ENCODE data around the gene DAAM2.

DNA sequence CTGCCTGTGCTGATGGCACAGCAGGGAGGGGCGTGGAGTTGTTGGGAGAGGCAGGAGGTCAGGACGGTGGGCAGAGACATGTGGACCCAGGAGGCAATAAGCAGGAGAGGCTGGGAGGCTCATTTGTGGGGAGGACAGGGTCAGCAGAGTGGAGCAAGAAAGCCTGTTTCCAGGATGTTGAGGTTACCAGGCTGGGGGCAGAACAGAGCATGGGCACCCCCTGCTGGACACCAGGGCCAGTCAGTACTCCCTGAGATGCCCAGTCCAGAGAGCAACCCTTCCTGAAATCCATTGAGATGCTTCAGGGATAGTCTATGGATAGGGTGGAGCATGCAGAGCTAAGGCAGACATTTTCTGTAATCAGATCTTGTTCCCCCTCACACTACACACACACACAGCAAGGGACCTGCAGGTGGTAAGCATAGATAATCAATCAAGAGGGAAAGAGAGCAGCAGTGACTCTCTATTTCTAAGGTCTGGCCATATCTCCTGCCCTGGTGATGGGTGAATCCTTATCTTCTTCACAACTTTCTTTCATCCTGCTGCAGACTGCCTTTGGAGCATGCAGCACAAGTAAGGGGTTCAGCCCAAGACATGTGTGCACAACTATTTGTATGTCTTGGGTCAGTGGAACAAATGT, 100.4 kb downstream of the DAAM2 start:
- peak; percentile 96 for TF ChIP-seq SMC3 (IDR thresholded peaks at IDR 0.05; ENCODE audit: low read depth, low read length)
- TF ChIP-seq, protein P1, sequence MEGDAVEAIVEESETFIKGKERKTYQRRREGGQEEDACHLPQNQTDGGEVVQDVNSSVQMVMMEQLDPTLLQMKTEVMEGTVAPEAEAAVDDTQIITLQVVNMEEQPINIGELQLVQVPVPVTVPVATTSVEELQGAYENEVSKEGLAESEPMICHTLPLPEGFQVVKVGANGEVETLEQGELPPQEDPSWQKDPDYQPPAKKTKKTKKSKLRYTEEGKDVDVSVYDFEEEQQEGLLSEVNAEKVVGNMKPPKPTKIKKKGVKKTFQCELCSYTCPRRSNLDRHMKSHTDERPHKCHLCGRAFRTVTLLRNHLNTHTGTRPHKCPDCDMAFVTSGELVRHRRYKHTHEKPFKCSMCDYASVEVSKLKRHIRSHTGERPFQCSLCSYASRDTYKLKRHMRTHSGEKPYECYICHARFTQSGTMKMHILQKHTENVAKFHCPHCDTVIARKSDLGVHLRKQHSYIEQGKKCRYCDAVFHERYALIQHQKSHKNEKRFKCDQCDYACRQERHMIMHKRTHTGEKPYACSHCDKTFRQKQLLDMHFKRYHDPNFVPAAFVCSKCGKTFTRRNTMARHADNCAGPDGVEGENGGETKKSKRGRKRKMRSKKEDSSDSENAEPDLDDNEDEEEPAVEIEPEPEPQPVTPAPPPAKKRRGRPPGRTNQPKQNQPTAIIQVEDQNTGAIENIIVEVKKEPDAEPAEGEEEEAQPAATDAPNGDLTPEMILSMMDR (IDR thresholded peaks at IDR 0.05), result peak; percentile 72
- TF ChIP-seq RFX5 (IDR thresholded peaks at IDR 0.05; ENCODE audit: low read length), result no peak
- no peak for TF ChIP-seq CHD2 (IDR thresholded peaks at IDR 0.05; ENCODE audit: low read length, partially characterized antibody)
- TF ChIP-seq YY1 (IDR thresholded peaks at IDR 0.05; ENCODE audit: low read depth), result no peak
- no peak for TF ChIP-seq POLR2AphosphoS5 (IDR thresholded peaks at IDR 0.05; ENCODE audit: low read depth, low read length)
- no peak for TF ChIP-seq TAF1 (IDR thresholded peaks at IDR 0.05; ENCODE audit: borderline replicate concordance, low read depth, low read length)
- TF ChIP-seq, protein P2, sequence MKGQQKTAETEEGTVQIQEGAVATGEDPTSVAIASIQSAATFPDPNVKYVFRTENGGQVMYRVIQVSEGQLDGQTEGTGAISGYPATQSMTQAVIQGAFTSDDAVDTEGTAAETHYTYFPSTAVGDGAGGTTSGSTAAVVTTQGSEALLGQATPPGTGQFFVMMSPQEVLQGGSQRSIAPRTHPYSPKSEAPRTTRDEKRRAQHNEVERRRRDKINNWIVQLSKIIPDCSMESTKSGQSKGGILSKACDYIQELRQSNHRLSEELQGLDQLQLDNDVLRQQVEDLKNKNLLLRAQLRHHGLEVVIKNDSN (IDR thresholded peaks at IDR 0.05; ENCODE audit: borderline replicate concordance, low read depth), result no peak
- no peak for TF ChIP-seq EZH2phosphoT487 (IDR thresholded peaks at IDR 0.05; ENCODE audit: borderline replicate concordance, low read depth)
- TF ChIP-seq, protein P3, sequence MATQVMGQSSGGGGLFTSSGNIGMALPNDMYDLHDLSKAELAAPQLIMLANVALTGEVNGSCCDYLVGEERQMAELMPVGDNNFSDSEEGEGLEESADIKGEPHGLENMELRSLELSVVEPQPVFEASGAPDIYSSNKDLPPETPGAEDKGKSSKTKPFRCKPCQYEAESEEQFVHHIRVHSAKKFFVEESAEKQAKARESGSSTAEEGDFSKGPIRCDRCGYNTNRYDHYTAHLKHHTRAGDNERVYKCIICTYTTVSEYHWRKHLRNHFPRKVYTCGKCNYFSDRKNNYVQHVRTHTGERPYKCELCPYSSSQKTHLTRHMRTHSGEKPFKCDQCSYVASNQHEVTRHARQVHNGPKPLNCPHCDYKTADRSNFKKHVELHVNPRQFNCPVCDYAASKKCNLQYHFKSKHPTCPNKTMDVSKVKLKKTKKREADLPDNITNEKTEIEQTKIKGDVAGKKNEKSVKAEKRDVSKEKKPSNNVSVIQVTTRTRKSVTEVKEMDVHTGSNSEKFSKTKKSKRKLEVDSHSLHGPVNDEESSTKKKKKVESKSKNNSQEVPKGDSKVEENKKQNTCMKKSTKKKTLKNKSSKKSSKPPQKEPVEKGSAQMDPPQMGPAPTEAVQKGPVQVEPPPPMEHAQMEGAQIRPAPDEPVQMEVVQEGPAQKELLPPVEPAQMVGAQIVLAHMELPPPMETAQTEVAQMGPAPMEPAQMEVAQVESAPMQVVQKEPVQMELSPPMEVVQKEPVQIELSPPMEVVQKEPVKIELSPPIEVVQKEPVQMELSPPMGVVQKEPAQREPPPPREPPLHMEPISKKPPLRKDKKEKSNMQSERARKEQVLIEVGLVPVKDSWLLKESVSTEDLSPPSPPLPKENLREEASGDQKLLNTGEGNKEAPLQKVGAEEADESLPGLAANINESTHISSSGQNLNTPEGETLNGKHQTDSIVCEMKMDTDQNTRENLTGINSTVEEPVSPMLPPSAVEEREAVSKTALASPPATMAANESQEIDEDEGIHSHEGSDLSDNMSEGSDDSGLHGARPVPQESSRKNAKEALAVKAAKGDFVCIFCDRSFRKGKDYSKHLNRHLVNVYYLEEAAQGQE (IDR thresholded peaks at IDR 0.05; ENCODE audit: low read depth, low read length), result no peak
- no peak for TF ChIP-seq NRF1 (IDR thresholded peaks at IDR 0.05; ENCODE audit: low read depth, low read length)
- no peak for TF ChIP-seq FOSL2 (IDR thresholded peaks at IDR 0.05; ENCODE audit: borderline replicate concordance, low read depth)
- TF ChIP-seq, protein P4, sequence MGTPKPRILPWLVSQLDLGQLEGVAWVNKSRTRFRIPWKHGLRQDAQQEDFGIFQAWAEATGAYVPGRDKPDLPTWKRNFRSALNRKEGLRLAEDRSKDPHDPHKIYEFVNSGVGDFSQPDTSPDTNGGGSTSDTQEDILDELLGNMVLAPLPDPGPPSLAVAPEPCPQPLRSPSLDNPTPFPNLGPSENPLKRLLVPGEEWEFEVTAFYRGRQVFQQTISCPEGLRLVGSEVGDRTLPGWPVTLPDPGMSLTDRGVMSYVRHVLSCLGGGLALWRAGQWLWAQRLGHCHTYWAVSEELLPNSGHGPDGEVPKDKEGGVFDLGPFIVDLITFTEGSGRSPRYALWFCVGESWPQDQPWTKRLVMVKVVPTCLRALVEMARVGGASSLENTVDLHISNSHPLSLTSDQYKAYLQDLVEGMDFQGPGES (IDR thresholded peaks at IDR 0.05; ENCODE audit: low read depth, low read length), result no peak
- no peak for TF ChIP-seq SIN3A (IDR thresholded peaks at IDR 0.05; ENCODE audit: borderline replicate concordance, low read depth, low read length)
